Ascending aorta (tissue), 2 donors: Measurements from ENCODE around the gene LMO1. TPM values are rescaled to one million over a fixed set of nuclear protein-coding genes. Genes with fewer than 3 reads are reported as not detected.

Source experiments
- DNase-seq, 2 donors: peaks; one replicate each; pipeline ENCODE4 v3.0.0-alpha.2; 2019; ENCODE audit warnings: low spot score in 2 of 2
- H3K27ac ChIP-seq, 2 donors: fragments of 200-600 bp; sonication (generic); one replicate each; pipeline ENCODE4 v1.5.1; 2016 to 2017; ENCODE audit warnings: mild to moderate bottlenecking in 1 of 2
- H3K27me3 ChIP-seq: fragments of 200-600 bp; sonication (generic); one replicate; pipeline ENCODE4 v1.5.1; 2017
- H3K36me3 ChIP-seq, 2 donors: fragments of 200-600 bp; sonication (generic); one replicate each; pipeline ENCODE4 v1.5.1; 2016
- H3K4me1 ChIP-seq, 2 donors: fragments of 200-600 bp; sonication (generic); one replicate each; pipeline ENCODE4 v1.5.1; 2016 to 2017; ENCODE audit warnings: mild to moderate bottlenecking in 1 of 2
- H3K4me3 ChIP-seq, 2 donors: fragments of 200-600 bp; sonication (generic); one replicate each; pipeline ENCODE4 v1.5.1; 2016 to 2017; ENCODE audit warnings: mild to moderate bottlenecking in 1 of 2
- H3K9me3 ChIP-seq, 2 donors: fragments of 200-600 bp; sonication (generic); one replicate each; pipeline ENCODE4 v1.5.1; 2016
- intact Hi-C: fragments of 100-400 bp; cut with DNase I; formaldehyde crosslinking; loops from one replicate; pipeline ENCODE4 v1.15.1; 2023
- total RNA-seq: library from RNA; depleted of rRNA; stranded (reverse); fragments of >200 nt; gene quantifications from one replicate; pipeline ENCODE4 v1.1.0, GENCODE V29; 2016
- TF ChIP-seq, protein P1 (sequence below), 3 experiments: fragments of 200-600 bp in 2 of 3; fragments of 450-650 bp in 1 of 3; sonication (generic) in 2 of 3; IDR thresholded peaks; one replicate each; pipeline ENCODE4 v1.5.1; 2016 to 2019; ENCODE audit warnings: antibody characterized with exemption in 3 of 3, mild to moderate bottlenecking in 1 of 3, moderate library complexity in 1 of 3

Gene LMO1
- total RNA-seq, 1 donor from 2014 or later = not detected

DNA sequence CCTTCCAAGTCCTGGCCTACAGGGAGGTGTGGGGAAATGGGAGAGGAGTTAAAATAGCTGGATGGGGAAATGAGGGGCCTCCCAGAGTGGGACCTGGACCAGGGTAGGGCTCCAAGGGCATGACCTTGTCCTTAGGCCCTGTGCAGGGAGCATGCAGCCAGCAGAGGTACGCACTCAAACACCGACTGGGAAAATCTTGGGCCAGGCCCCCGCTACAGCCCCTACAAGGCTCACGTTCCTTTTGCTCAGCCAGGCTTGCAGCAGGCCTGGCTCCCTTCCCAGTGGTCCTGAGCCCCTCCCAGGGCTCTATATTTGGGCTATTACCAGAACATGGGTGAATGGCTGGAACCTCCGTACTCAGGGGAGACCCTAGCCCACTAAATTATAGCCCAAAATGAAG lies 31.3 kb downstream of the LMO1 start:
- Histone ChIP-seq H3K9me3 (no peaks in the 10 kb centered on the region), H3K4me3 (no peak overlapping the region), H3K36me3 (no peaks in the 10 kb centered on the region), H3K4me1 (no peaks in the 10 kb centered on the region), H3K27me3 (no peaks in the 10 kb centered on the region), H3K27ac (no peak overlapping the region)
- no peak for DNase-seq
- TF ChIP-seq, protein P1, sequence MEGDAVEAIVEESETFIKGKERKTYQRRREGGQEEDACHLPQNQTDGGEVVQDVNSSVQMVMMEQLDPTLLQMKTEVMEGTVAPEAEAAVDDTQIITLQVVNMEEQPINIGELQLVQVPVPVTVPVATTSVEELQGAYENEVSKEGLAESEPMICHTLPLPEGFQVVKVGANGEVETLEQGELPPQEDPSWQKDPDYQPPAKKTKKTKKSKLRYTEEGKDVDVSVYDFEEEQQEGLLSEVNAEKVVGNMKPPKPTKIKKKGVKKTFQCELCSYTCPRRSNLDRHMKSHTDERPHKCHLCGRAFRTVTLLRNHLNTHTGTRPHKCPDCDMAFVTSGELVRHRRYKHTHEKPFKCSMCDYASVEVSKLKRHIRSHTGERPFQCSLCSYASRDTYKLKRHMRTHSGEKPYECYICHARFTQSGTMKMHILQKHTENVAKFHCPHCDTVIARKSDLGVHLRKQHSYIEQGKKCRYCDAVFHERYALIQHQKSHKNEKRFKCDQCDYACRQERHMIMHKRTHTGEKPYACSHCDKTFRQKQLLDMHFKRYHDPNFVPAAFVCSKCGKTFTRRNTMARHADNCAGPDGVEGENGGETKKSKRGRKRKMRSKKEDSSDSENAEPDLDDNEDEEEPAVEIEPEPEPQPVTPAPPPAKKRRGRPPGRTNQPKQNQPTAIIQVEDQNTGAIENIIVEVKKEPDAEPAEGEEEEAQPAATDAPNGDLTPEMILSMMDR (IDR thresholded peaks at IDR 0.05) = no peak
- intact Hi-C loops = no loop called here

DNA sequence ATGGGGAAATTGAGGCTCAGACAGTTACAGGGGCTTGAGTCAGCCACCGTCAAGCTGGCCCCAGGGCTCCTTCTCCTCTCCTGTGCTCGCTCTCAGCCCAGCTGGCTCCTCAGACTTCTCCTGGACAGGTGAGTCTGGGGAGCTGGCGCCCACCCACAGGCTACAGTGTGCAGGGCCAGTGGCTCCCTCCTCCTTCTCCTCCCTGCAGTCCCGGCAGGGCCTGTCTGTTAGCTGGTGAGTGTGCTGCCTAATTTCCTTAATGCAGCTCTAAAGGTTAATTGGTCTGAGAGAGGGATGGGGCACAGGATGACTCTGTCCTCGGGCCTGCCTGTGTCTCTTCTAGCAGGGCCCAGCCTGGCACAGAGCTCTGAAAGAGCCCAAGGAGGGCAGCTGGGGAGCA lies 31.7 kb downstream of the LMO1 start:
- Histone ChIP-seq H3K36me3 (no peaks in the 10 kb centered on the region), H3K27me3 (no peaks in the 10 kb centered on the region), H3K4me3 (no peak overlapping the region), H3K4me1 (no peaks in the 10 kb centered on the region), H3K9me3 (no peaks in the 10 kb centered on the region), H3K27ac (no peak overlapping the region)
- TF ChIP-seq, protein P1 (IDR thresholded peaks at IDR 0.05) = no peak
- intact Hi-C loops = no loop called here
- DNase-seq = no peak

DNA sequence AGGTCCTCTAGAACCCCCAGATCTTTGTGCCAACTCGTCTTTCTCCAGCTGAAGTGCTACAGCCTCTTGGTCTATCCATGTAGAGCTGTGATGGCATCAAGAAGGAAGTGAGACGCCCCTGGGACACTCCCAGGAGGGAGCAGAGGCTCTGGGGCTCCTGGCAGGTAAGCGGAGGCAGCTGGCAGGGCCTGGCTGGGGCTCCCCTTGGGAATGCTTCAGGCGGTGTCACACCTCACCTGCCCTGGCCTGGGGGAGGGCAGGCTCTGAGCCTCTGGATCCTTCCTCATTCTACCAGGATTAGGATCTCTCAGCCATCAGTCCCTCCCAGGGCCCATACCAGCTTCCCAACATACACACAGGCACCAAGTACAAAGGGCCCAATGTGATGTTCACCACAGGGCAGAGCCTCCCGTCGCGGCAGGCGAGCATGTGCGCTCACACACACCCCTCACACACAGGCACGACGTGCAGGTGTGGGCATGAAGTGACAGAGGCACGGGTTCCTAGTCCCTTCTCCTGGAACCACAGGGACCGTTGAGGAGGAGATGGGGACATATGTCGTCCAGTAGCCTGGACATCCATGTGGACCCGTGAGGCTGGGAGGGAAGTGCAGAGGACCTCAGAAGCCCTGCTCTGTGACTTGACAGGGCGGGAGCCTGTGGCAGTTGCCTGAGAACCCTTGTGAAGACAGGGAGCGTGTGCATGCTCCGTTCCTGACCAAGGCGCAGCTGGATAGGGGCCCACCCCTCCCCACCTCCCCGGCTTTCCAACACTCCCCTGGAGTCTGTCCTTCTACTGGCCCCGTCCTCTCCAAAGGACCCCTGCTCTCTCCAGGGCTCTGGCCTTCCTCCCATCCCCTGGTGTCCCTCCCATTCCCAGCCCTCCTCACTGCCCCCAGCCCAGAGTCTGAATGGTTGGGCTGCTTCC lies 32.5 kb downstream of the LMO1 start:
- TF ChIP-seq, protein P1 (IDR thresholded peaks at IDR 0.05) = no peak
- intact Hi-C loops = no loop called here

DNA sequence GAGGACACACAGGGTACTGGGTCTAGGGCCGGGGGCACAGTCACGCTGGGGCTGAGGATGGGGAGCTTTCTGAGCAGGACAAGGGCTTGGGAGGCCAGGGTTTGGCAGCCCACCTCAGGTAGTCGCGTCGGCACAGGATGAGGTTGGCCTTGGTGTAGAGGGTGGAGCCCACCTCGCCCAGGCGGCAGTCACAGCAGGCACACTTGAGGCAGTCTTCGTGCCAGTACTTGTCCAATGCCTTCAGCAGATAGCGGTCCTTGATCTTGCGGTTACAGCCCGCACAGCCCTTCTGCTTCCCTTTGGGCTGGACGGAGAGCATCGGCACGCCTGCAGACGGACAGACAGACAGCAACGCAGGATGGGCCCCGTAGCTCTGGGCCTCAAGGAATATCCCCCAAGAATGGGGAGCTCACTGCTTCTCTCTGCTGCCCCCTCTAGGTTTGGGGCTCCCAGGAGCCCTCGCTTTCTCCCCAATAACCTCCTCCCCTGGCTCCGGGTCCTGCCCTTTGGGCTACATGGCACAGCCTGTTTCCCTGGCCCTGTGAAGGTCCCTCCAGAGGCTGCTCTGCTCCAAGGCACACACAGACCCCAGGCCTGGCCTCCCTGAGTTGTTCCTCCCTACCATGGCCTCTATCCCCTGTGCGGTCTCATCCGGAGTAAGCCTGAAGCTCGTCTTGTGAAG lies 33.4 kb downstream of the LMO1 start:
- no peaks in the 10 kb centered on the region for H3K27me3 ChIP-seq
- TF ChIP-seq, protein P1 (IDR thresholded peaks at IDR 0.05) = no peak
- H3K27ac ChIP-seq = no peak overlapping the region
- no peaks in the 10 kb centered on the region for H3K36me3 ChIP-seq
- intact Hi-C loops = no loop called here
- no peak overlapping the region for H3K4me3 ChIP-seq
- DNase-seq = no peak
- H3K4me1 ChIP-seq = peaks cover 0 to 4% of the 10 kb centered on the region in 2 donors
- no peaks in the 10 kb centered on the region for H3K9me3 ChIP-seq

More for the DNA sequence above, 32.5 kb downstream of the LMO1 start:
- H3K36me3 ChIP-seq = no peaks in the 10 kb centered on the region
- H3K4me3 ChIP-seq = no peak overlapping the region
- no peaks in the 10 kb centered on the region for H3K27me3 ChIP-seq
- no peak for DNase-seq
- no peaks in the 10 kb centered on the region for H3K9me3 ChIP-seq
- H3K27ac ChIP-seq = no peak overlapping the region
- no peaks in the 10 kb centered on the region for H3K4me1 ChIP-seq

DNA sequence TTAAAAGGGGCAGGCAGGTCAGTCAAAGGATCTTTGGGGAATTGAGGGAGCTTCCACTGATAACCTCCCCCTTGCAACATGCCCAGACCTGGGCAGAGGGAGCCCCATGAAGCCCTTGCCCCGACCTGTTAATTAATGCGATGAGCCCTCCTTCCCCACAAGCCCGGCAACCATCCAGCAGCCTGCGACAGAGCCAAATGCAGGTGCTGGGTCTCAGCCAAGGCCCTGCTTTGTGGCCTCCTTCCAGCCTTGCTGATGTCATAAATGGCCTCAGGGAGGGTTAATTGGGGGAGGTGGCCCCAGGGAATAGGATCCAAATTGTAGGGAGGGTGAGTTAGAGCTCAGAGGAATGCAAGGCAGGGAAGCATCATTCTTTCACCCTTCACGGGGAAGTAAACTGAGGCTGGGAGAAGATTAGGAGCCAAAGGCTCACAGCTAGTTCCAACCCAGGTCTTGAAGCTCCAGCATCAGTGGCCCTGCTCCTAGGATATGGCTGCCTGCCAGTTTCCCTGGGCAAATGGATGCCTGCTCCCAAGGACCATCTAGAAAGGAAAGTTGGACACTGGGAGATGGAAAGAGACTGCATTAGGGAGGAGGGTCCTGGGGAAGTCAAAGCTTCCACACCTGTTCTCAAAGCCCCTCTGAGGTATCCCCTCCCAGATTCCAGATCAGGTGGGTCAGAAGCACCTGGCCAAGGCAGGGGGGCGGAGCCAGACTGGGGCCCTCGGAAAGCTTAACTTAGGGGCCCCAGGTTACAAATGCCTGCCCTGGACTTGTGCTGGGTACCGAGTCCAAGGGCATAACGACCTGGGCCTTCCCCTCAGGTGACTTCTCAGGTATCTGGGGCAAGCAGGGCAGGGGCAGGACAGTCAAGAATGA lies 34.1 kb downstream of the LMO1 start:
- H3K4me3 ChIP-seq = no peak overlapping the region
- H3K27me3 ChIP-seq = no peaks in the 10 kb centered on the region
- no peak overlapping the region for H3K27ac ChIP-seq
- H3K9me3 ChIP-seq = no peaks in the 10 kb centered on the region
- H3K4me1 ChIP-seq = peaks cover 0 to 4% of the 10 kb centered on the region in 2 donors
- TF ChIP-seq, protein P1 (IDR thresholded peaks at IDR 0.05) = no peak
- intact Hi-C loops = no loop called here
- DNase-seq = no peak
- H3K36me3 ChIP-seq = no peaks in the 10 kb centered on the region
